Chondrocyte (in vitro differentiated cells): ENCODE measurements around the gene OPHN1. TPM values are rescaled to one million over a fixed set of nuclear protein-coding genes. Genes with fewer than 3 reads are reported as not detected.

Experiments
- DNase-seq: peaks from one replicate; pipeline ENCODE4 v3.0.0; 2021; ENCODE audit warnings: mixed read lengths, low spot score
- H3K27ac Mint-ChIP-seq: one replicate; pipeline ENCODE4 v1.8.0; 2021; ENCODE audit warnings: mild to moderate bottlenecking, moderate library complexity, mixed read lengths; ENCODE audit not compliant: unreplicated experiment
- H3K27me3 Mint-ChIP-seq: 2 replicates; pipeline ENCODE4 v1.8.0; 2021; ENCODE audit warnings: low read depth, mixed read lengths
- H3K36me3 Mint-ChIP-seq: 2 replicates; pipeline ENCODE4 v1.8.0; 2021; ENCODE audit warnings: low read depth, mixed read lengths
- H3K4me1 Mint-ChIP-seq: 2 replicates; pipeline ENCODE4 v1.8.0; 2021; ENCODE audit warnings: low read depth, mild to moderate bottlenecking, mixed read lengths
- H3K4me3 Mint-ChIP-seq: one replicate; pipeline ENCODE4 v1.8.0; 2021; ENCODE audit warnings: mild to moderate bottlenecking, moderate library complexity, mixed read lengths; ENCODE audit not compliant: unreplicated experiment
- H3K9me3 Mint-ChIP-seq: 2 replicates; pipeline ENCODE4 v1.8.0; 2021; ENCODE audit warnings: low read depth, mixed read lengths
- CTCF ChIP-seq: fragments of 200-600 bp; sonication (generic); IDR thresholded peaks from 2 replicates; pipeline ENCODE4 v1.5.0; 2021; ENCODE audit warnings: antibody characterized with exemption, mild to moderate bottlenecking, moderate library complexity
- total RNA-seq: library from RNA; stranded (reverse); gene quantifications from 3 replicates; pipeline ENCODE4 v1.2.1, GENCODE V29; 2021

Gene OPHN1
- total RNA-seq, 1 donor from 2014 or later = 6.1 TPM

- Mint-ChIP-seq H3K27me3 (no peaks in the 10 kb centered on the region), H3K4me3 (no peak overlapping the region), H3K27ac (no peak overlapping the region), H3K9me3 (no peaks in the 10 kb centered on the region), H3K36me3 (no peaks in the 10 kb centered on the region), H3K4me1 (no peaks in the 10 kb centered on the region)
- no peak for TF ChIP-seq CTCF
- DNase-seq = no peak
These were observed 28.9 kb upstream of the OPHN1 start for GRCh38 chrX:68462197-68462596.

- TF ChIP-seq CTCF = no peak
- Mint-ChIP-seq H3K27me3 (no peaks in the 10 kb centered on the region), H3K36me3 (no peaks in the 10 kb centered on the region), H3K4me3 (no peak overlapping the region), H3K4me1 (no peaks in the 10 kb centered on the region), H3K27ac (no peak overlapping the region), H3K9me3 (no peaks in the 10 kb centered on the region)
- DNase-seq = no peak
These were observed 28.3 kb upstream of the OPHN1 start for GRCh38 chrX:68461576-68461975.

- DNase-seq = no peak
- Mint-ChIP-seq H3K4me1 (no peaks in the 10 kb centered on the region), H3K27ac (no peak overlapping the region), H3K9me3 (no peaks in the 10 kb centered on the region), H3K36me3 (no peaks in the 10 kb centered on the region), H3K4me3 (no peak overlapping the region), H3K27me3 (no peaks in the 10 kb centered on the region)
- no peak for TF ChIP-seq CTCF
These were observed 27.8 kb upstream of the OPHN1 start for GRCh38 chrX:68461093-68461492.

- no peaks in the 10 kb centered on the region for H3K4me1 Mint-ChIP-seq
- no peak for TF ChIP-seq CTCF
- DNase-seq = no peak
- H3K27ac Mint-ChIP-seq = no peak overlapping the region
- no peak overlapping the region for H3K4me3 Mint-ChIP-seq
- H3K27me3 Mint-ChIP-seq = no peaks in the 10 kb centered on the region
- H3K36me3 Mint-ChIP-seq = no peaks in the 10 kb centered on the region
- no peaks in the 10 kb centered on the region for H3K9me3 Mint-ChIP-seq
These were observed 21.8 kb upstream of the OPHN1 start for GRCh38 chrX:68455151-68455510.

GRCh38 chrX:68454476-68455150, 21.3 kb upstream of the OPHN1 start:
- Mint-ChIP-seq H3K9me3 (no peaks in the 10 kb centered on the region), H3K4me3 (no peak overlapping the region), H3K36me3 (no peaks in the 10 kb centered on the region), H3K4me1 (no peaks in the 10 kb centered on the region), H3K27ac (no peak overlapping the region), H3K27me3 (no peaks in the 10 kb centered on the region)
- no peak for DNase-seq
- TF ChIP-seq CTCF = no peak
